ENCODE results near the gene PPP1R10.

PPP1R10 gene

DNA sequence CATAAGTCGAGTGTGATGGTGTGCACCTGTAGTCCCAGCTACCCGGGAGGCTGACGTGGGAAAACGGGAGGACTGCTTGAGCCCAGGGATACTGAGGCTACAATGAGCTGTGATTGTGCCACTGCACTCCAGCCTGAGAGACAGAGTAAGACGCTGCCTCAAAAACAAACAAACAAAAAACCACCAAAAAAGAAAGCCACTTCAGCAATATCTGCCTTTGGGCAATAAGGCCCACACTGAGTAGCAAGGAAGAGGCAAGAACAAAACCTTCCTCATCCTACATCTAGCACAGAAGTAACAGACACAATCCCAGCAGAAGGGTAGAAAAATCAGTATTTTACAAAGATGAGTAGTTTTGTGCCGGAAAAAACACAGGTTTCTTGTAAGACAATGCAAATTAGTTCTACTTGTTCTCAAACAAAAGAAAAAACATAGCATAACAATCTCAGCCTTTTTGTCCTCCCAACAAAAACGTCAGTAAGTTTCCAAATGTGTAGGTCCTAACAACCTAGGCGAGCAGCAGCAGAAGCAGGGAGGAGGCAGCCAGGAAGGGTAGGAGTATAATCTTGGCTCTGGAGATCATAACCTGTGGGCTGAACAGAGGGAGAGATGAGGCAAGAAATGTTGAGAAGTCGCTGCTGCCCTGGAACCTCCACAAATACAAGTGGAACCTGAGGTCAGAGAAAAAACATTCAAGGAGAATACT, 5.7 kb downstream of the PPP1R10 start:
- no peaks in the 10 kb centered on the region for H3K27me3 ChIP-seq
- H3K4me1 ChIP-seq = peaks cover 75 to 84% (median 83%) of the 10 kb centered on the region in 10 experiments
- H3K9me3 ChIP-seq (replicated peaks in 1 of 11) = no peaks in the 10 kb centered on the region
- 0 out of 22 replicates have a peak overlapping the region, but pooled peaks of 1 of the 11 experiments have one; percentile 1 for H3K27ac ChIP-seq
- H3K4me3 ChIP-seq = no peak overlapping the region
- peaks cover 52 to 89% (median 72%) of the 10 kb centered on the region in 11 experiments for H3K36me3 ChIP-seq
- peak overlapping the region in 3 of 11 experiments; percentile 7 to 63 (median 11); a peak in 4 of 22 replicates for H3K9ac ChIP-seq
- H4K20me1 ChIP-seq = peaks cover 9 to 85% (median 85%) of the 10 kb centered on the region in 11 experiments
- peak overlapping the region in 10 of 11 experiments; percentile 6 to 97 (median 18); a peak in 12 of 22 replicates for H3K4me2 ChIP-seq
- TF ChIP-seq Cebpa-rat (IDR thresholded peaks at IDR 0.05) = no peak

DNA sequence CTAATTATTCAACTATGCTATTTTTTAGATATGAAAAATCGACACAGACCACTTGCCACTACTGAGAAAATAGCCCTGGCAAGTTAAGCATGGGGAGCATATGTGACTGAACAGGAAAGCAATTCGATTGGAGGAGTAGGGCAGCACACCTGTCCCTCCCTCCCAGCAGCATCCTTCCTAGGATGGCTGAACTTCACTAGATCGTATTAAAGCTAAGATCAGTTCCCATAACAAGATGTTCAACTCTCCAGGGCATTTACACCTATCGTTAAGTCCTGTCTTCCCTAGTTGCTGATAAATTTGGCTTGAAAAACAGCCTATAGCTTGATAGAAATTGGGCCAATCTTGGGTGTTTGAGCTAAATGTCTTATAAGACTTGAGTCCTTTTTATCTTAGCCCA, 7.0 kb downstream of the PPP1R10 start:
- peak overlapping the region in 2 of 11 experiments; percentile 11 to 63; a peak in 2 of 22 replicates for H3K9ac ChIP-seq
- no peak overlapping the region for H3K27ac ChIP-seq
- H3K36me3 ChIP-seq = peaks cover 58 to 94% (median 80%) of the 10 kb centered on the region in 11 experiments
- H3K4me2 ChIP-seq = peak overlapping the region in 6 of 11 experiments; percentile 11 to 97 (median 48); a peak in 6 of 22 replicates
- TF ChIP-seq Cebpa-rat (IDR thresholded peaks at IDR 0.05) = no peak
- H4K20me1 ChIP-seq = peaks cover 13 to 97% (median 97%) of the 10 kb centered on the region in 11 experiments
- peaks cover 87 to 96% (median 95%) of the 10 kb centered on the region in 10 experiments for H3K4me1 ChIP-seq
- no peaks in the 10 kb centered on the region for H3K9me3 ChIP-seq (replicated peaks in 1 of 11)
- no peak overlapping the region for H3K4me3 ChIP-seq
- no peaks in the 10 kb centered on the region for H3K27me3 ChIP-seq

DNA sequence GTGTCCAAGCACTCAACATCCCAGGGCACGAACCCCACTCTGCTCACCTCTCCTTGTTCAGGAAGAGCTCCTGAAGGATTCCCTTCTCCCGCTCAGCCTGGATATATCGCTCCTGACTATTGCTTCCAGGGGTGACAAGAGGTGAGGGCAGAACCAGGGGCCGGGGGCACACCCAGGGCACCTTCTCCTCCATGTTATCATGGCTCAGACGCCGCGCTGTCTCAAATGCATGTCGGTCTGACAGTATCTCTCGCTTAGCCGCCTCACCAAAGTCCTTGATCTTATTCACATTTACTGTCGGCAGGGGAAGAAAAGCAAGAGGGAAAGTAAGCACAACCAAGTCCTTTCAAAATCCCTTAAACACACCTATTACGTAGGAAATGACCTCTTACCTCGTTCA, 13.1 kb downstream of the PPP1R10 start:
- Histone ChIP-seq H3K4me2 (peak overlapping the region in 10 of 11 experiments; percentile 6 to 92 (median 82); a peak in 19 of 22 replicates), H3K4me1 (peaks cover 39 to 92% (median 86%) of the 10 kb centered on the region in 10 experiments), H3K27me3 (no peaks in the 10 kb centered on the region), H3K4me3 (peak overlapping the region in 4 of 10 experiments; percentile 8 to 24 (median 20); a peak in 4 of 20 replicates), H3K9me3 (replicated peaks in 1 of 11) (no peaks in the 10 kb centered on the region), H3K9ac (peak overlapping the region in 9 of 11 experiments; percentile 2 to 67 (median 32); a peak in 10 of 22 replicates), H3K27ac (peak overlapping the region in 8 of 11 experiments; percentile 2 to 81 (median 79); a peak in 14 of 22 replicates), H3K36me3 (peaks cover 87 to 100% (median 98%) of the 10 kb centered on the region in 11 experiments), H4K20me1 (peaks cover 15 to 100% (median 99%) of the 10 kb centered on the region in 11 experiments)
- no peak for TF ChIP-seq Cebpa-rat (IDR thresholded peaks at IDR 0.05)

DNA sequence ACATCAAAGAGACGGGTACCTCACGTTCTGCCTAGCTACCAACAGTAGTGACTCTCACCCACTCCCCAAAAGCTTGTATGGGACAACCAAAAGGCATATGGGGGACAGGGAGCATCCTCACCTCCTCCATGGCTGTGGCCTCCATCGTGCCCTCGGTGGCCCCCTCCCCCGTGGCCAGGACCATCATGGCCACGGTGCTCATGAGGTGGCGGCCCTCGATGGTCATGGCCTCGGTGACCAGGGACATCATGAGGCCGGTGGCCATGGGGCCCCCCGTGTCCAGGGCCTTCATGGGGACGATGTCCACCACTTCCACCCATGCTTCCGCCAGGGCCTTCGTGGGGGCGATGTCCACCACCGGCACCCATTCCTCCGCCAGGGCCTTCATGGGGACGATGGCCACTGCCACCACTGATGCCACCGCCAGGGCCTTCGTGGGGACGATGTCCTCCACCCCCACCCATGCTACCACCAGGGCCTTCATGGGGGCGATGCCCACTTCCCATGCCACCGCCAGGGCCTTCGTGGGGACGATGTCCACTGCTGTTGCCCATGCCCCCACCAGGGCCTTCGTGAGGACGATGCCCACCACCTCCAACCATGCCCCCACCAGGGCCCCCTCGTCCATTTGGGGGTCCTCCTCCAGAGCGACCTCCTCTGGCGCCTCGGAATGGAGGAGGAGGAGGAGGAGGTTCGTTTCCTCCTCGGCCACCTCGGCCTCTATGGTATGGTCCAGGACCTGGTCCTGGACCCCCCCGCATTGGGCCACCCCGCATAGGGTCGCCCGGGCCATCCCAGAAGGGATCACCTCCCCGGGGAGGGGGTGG, 15.0 kb downstream of the PPP1R10 start:
- peak overlapping the region in 8 of 11 experiments; percentile 20 to 68 (median 65); a peak in 16 of 22 replicates for H3K9ac ChIP-seq
- H3K4me2 ChIP-seq = peak overlapping the region in 9 of 11 experiments; percentile 29 to 92 (median 85); a peak in 18 of 22 replicates
- no peaks in the 10 kb centered on the region for H3K9me3 ChIP-seq (replicated peaks in 1 of 11)
- no peaks in the 10 kb centered on the region for H3K27me3 ChIP-seq
- H3K36me3 ChIP-seq = peaks cover 67 to 95% (median 89%) of the 10 kb centered on the region in 11 experiments
- peak overlapping the region in 7 of 10 experiments; percentile 1 to 45 (median 24); a peak in 11 of 20 replicates for H3K4me3 ChIP-seq
- H3K27ac ChIP-seq = peak overlapping the region in 9 of 11 experiments; percentile 20 to 81 (median 78); a peak in 17 of 22 replicates
- H3K4me1 ChIP-seq = peaks cover 20 to 76% (median 67%) of the 10 kb centered on the region in 10 experiments
- H4K20me1 ChIP-seq = peaks cover 17 to 100% (median 87%) of the 10 kb centered on the region in 11 experiments
- no peak for TF ChIP-seq Cebpa-rat (IDR thresholded peaks at IDR 0.05)

DNA sequence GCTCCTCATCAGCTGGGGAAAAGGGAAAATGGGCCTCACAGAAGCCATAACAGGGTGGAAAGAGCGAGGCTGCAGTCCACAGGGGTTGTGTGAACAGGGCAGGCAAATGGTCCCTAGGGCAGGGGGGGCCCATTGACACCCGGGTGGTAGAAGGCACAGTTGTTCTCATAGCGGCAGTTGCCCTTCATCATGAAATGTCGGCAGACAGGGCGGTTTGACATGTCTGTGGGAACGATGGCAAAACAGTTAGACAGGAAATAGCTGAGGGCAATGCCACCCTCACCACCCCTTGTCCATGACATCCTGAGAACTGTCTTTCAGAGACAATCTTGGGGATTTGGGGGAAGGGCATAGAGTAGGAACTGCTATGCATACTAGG, 15.6 kb downstream of the PPP1R10 start:
- no peak for TF ChIP-seq Cebpa-rat (IDR thresholded peaks at IDR 0.05)
- no peaks in the 10 kb centered on the region for H3K9me3 ChIP-seq (replicated peaks in 1 of 11)
- no peaks in the 10 kb centered on the region for H3K27me3 ChIP-seq
- H3K9ac ChIP-seq = peak overlapping the region in 8 of 11 experiments; percentile 20 to 68 (median 65); a peak in 16 of 22 replicates
- peak overlapping the region in 9 of 11 experiments; percentile 29 to 92 (median 85); a peak in 18 of 22 replicates for H3K4me2 ChIP-seq
- H3K27ac ChIP-seq = peak overlapping the region in 8 of 11 experiments; percentile 68 to 81 (median 79); a peak in 16 of 22 replicates
- peaks cover 18 to 100% (median 84%) of the 10 kb centered on the region in 11 experiments for H4K20me1 ChIP-seq
- H3K4me1 ChIP-seq = peaks cover 13 to 70% (median 61%) of the 10 kb centered on the region in 10 experiments
- H3K4me3 ChIP-seq = peak overlapping the region in 7 of 10 experiments; percentile 1 to 45 (median 24); a peak in 2 of 20 replicates
- H3K36me3 ChIP-seq = peaks cover 61 to 95% (median 84%) of the 10 kb centered on the region in 11 experiments

DNA sequence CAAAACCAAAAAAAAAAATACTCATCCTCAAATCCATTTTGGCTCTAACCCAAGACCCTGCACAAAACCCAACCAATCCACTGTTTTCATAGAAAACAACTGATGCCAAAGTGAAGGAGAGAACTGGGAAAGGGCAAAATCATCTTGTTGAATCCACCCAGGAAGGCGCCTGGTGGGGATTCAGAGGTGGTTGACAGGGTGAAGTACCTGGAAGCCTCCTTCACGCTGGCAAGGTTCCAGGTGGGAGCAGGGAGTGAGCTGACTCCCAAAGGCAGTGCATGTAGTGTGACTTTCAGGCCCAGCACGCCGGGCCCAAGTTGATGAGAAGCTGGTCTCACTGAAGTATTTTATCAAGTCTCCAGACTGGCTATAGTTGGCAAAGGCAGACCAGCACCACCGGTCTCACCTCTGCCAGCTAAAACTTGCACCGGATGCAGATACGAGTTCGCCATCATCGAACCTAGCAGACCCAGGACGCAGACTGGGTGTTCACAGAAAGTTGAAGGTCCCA, 16.5 kb downstream of the PPP1R10 start:
- peak overlapping the region in 7 of 11 experiments; percentile 20 to 68 (median 67); a peak in 11 of 22 replicates for H3K9ac ChIP-seq
- peak overlapping the region in 8 of 11 experiments; percentile 51 to 92 (median 86); a peak in 14 of 22 replicates for H3K4me2 ChIP-seq
- H3K27ac ChIP-seq = peak overlapping the region in 8 of 11 experiments; percentile 68 to 81 (median 79); a peak in 15 of 22 replicates
- no peaks in the 10 kb centered on the region for H3K9me3 ChIP-seq (replicated peaks in 1 of 11)
- peaks cover 52 to 94% (median 79%) of the 10 kb centered on the region in 11 experiments for H3K36me3 ChIP-seq
- peaks cover 5 to 61% (median 52%) of the 10 kb centered on the region in 10 experiments; a peak in 18 of 20 replicates for H3K4me1 ChIP-seq
- no peak overlapping the region for H3K4me3 ChIP-seq
- peaks cover 13 to 98% (median 75%) of the 10 kb centered on the region in 11 experiments; a peak in 20 of 22 replicates for H4K20me1 ChIP-seq
- H3K27me3 ChIP-seq = no peaks in the 10 kb centered on the region
- no peak for TF ChIP-seq Cebpa-rat (IDR thresholded peaks at IDR 0.05)

DNA sequence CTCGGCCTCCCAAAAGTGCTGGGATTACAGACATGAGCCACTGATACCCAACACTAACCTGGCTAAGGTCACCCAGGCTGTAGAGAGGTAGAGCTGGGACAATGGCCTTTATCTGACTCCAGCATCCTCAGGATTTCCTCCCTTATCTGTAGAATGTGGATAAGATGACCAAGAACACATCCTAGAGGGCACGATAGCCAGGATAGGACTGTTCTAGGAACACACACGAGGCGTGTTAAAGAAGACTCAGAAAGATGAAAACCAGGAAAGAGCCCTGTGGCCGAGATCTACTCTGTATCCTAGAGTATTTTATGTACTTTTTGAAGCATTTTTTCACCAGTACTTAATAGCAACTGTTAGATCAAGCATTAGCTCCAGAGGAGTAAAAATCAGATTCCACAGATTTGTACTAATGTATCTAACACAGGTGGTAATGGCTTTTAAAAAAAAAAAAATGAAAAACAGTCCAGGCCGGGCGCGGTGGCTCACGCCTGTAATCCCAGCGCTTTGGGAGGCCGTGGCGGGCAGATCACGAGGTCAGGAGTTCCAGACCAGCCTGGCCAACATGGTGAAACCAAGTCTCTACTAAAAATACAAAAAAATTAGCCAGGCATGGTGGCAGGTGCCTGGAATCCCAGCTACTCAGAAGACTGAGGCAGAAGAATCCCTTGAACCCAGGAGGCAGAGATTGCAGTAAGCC, 17.3 kb downstream of the PPP1R10 start:
- Histone ChIP-seq H3K4me3 (no peak overlapping the region), H3K4me1 (peaks cover 5 to 53% (median 44%) of the 10 kb centered on the region in 10 experiments; a peak in 17 of 20 replicates), H3K27me3 (no peaks in the 10 kb centered on the region), H3K9ac (peak overlapping the region in 1 of 11 experiments; percentile 12; a peak in 3 of 22 replicates), H3K4me2 (peak overlapping the region in 2 of 11 experiments; percentile 79 to 90; a peak in 3 of 22 replicates), H4K20me1 (peaks cover 13 to 98% (median 68%) of the 10 kb centered on the region in 11 experiments; a peak in 20 of 22 replicates), H3K27ac (peak overlapping the region in 7 of 11 experiments; percentile 71 to 81 (median 80); a peak in 9 of 22 replicates), H3K36me3 (peaks cover 48 to 94% (median 79%) of the 10 kb centered on the region in 11 experiments), H3K9me3 (replicated peaks in 1 of 11) (no peaks in the 10 kb centered on the region)
- TF ChIP-seq Cebpa-rat (IDR thresholded peaks at IDR 0.05) = no peak
